Spleen (tissue), 11 donors: Measurements from ENCODE around the gene MYO10. TPM values are rescaled to one million over a fixed set of nuclear protein-coding genes. Genes with fewer than 3 reads are reported as not detected.

Experiments
- DNase-seq: peaks from one replicate; pipeline ENCODE4 v3.0.0-alpha.2; 2020
- H3K27ac ChIP-seq, 8 donors: fragments of 200-600 bp; sonication (generic) in 7 of 8; 1 replicate in 4 of 8; 2 replicates in 4 of 8; pipeline versions ENCODE4 v1.5.0 to v1.8.0; 2016 to 2021; ENCODE audit warnings: inconsistent platforms in 4 of 8, mild to moderate bottlenecking in 4 of 8, moderate library complexity in 1 of 8
- H3K27me3 ChIP-seq, 7 donors: fragments of 200-600 bp; sonication (generic) in 6 of 7; replicated peaks in 1 of 7; 1 replicate in 4 of 7; 2 replicates in 3 of 7; pipeline versions ENCODE4 v1.5.0 to v1.8.0; 2016 to 2021; ENCODE audit warnings: inconsistent platforms in 3 of 7, mild to moderate bottlenecking in 1 of 7
- H3K36me3 ChIP-seq, 6 donors: fragments of 200-600 bp; sonication (generic) in 5 of 6; 1 replicate in 4 of 6; 2 replicates in 2 of 6; pipeline versions ENCODE4 v1.5.0 to v1.8.0; 2016 to 2021; ENCODE audit warnings: inconsistent platforms in 2 of 6
- H3K4me1 ChIP-seq, 6 donors: fragments of 200-600 bp; sonication (generic) in 5 of 6; 1 replicate in 3 of 6; 2 replicates in 3 of 6; pipeline versions ENCODE4 v1.5.0 to v1.8.0; 2016 to 2021; ENCODE audit warnings: inconsistent platforms in 3 of 6
- H3K4me3 ChIP-seq, 8 donors: fragments of 200-600 bp; sonication (generic) in 7 of 8; 1 replicate in 4 of 8; 2 replicates in 4 of 8; pipeline versions ENCODE4 v1.5.0 to v1.8.0; 2016 to 2021; ENCODE audit warnings: inconsistent platforms in 4 of 8, mild to moderate bottlenecking in 4 of 8, moderate library complexity in 2 of 8
- H3K9me3 ChIP-seq, 8 donors: fragments of 200-600 bp; sonication (generic) in 7 of 8; 1 replicate in 4 of 8; 2 replicates in 4 of 8; pipeline versions ENCODE4 v1.5.0 to v1.8.0; 2016 to 2021; ENCODE audit warnings: inconsistent platforms in 4 of 8
- POLR2A ChIP-seq, 3 donors: fragments of 450-650 bp; IDR thresholded peaks; one replicate each; pipeline ENCODE4 v1.5.1; 2017; ENCODE audit warnings: antibody characterized with exemption in 3 of 3, mild to moderate bottlenecking in 1 of 3
- POLR2AphosphoS5 ChIP-seq, 3 donors: sonication (generic); formaldehyde crosslinking; IDR thresholded peaks; one replicate each; pipeline ENCODE4 v1.5.1; 2017; ENCODE audit warnings: antibody characterized with exemption in 3 of 3
- WGBS, 5 donors: extraction: QIAGEN DNeasy Blood & Tissue Kit in 3 of 5; methylation state at CpG; one replicate each; pipeline versions ENCODE4 v1.1.5 to v1.1.7; 2013 to 2018; 5-methylcytosine and 5-hydroxymethylcytosine counted together
- intact Hi-C: fragments of 100-400 bp; cut with DNase I; formaldehyde crosslinking; loops from one replicate; pipeline ENCODE4 v1.15.0; 2023; ENCODE audit warnings: low total_unique reads
- polyA plus RNA-seq, 3 donors: library from polyadenylated mRNA; stranded (reverse); fragments of 200-250 nt; gene quantifications; one replicate each; pipeline ENCODE4 v1.2.1, GENCODE V29; 2013
- total RNA-seq, 7 donors: library from RNA; depleted of rRNA in 3 of 7; stranded (reverse); fragments of >200 nt in 3 of 7; fragmentation: NEBNext Ultra II Directional in 4 of 7; extraction: Animal tissue kit (Norgen Biotek cat#: 25700) in 4 of 7; gene quantifications; one replicate each; pipeline versions ENCODE4 v1.1.0 to v1.2.1, GENCODE V29; 2016 to 2021
- TF ChIP-seq, protein P1 (sequence below), 11 experiments: fragments of 200-600 bp in 7 of 11; fragments of 450-650 bp in 4 of 11; sonication (generic) in 4 of 11; IDR thresholded peaks in 8 of 11; conservative IDR thresholded peaks in 3 of 11; 1 replicate in 7 of 11; 2 replicates in 4 of 11; pipeline versions ENCODE4 v1.4.0 to v1.8.0; 2016 to 2021; ENCODE audit warnings: antibody characterized with exemption in 11 of 11, inconsistent platforms in 4 of 11, mild to moderate bottlenecking in 1 of 11
- donor health status: healthy with polysubstance abuse.
- donor health status: DM: no; HTN: no; CAD: no; lungs with moderate emphysema.
- donor health status: DM: no; HTN: no; CAD: no.
- donor health status: Bipolar disorder and iron deficiency.
- donor health status: healthy.
- donor health status: DM: no; HTN: no; CAD: no.
- donor health status: DM: yes; HTN: yes; CAD: no.

Gene MYO10
- total and polyA plus RNA-seq, 10 donors = 1.1 to 72.8 (median 32.7) TPM

DNA sequence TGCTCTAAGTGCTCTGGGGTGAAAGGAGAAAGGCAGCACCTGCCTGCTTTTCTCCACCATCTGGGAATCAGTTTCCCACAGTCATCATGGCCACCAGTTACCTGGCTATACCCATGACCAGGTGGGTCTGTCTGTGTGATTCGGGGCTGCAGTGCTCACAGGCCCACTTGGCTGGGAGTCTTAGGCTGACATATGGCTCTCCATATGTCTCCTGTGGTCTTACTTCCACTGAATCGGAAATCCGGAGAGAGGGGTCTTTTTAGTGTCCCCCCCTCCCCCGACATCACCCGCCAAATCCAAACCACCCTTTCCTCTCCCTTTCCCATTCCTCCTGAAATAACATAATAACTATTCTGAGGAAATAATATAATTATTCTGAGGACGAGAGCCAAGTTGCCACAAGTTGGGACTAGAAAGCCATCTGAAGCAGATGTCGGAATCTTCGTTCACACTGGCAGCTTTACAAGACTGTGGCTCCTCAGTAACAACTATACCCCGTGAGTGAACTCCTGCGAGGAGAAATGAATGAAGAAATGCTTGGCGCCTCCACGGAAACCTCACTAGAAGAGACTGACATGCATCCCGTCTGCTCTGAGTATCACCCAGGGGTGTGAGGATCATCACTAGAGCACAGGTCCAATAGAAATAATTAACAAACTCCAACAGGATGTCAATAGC, 143.4 kb downstream of the MYO10 start:
- H3K9me3 ChIP-seq = no peaks in the 10 kb centered on the region
- H3K27me3 ChIP-seq = no peaks in the 10 kb centered on the region
- DNase-seq = no peak
- H3K27ac ChIP-seq = no peak overlapping the region
- H3K4me3 ChIP-seq = no peak overlapping the region
- peaks cover 0 to 10% (median 5%) of the 10 kb centered on the region in 6 donors for H3K4me1 ChIP-seq
- intact Hi-C loops = loop anchor here (5.0 kb wide), 2 partner anchors 140 to 395 kb away; no protein-coding TSS in a partner anchor
- 82 to 93% (median 88%) methylated on average over 13 of the region's 13 CpGs for WGBS, 5 donors
- TF ChIP-seq POLR2A (IDR thresholded peaks at IDR 0.05) (no peak), POLR2AphosphoS5 (IDR thresholded peaks at IDR 0.05) (no peak)
- TF ChIP-seq, protein P1, sequence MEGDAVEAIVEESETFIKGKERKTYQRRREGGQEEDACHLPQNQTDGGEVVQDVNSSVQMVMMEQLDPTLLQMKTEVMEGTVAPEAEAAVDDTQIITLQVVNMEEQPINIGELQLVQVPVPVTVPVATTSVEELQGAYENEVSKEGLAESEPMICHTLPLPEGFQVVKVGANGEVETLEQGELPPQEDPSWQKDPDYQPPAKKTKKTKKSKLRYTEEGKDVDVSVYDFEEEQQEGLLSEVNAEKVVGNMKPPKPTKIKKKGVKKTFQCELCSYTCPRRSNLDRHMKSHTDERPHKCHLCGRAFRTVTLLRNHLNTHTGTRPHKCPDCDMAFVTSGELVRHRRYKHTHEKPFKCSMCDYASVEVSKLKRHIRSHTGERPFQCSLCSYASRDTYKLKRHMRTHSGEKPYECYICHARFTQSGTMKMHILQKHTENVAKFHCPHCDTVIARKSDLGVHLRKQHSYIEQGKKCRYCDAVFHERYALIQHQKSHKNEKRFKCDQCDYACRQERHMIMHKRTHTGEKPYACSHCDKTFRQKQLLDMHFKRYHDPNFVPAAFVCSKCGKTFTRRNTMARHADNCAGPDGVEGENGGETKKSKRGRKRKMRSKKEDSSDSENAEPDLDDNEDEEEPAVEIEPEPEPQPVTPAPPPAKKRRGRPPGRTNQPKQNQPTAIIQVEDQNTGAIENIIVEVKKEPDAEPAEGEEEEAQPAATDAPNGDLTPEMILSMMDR (IDR thresholded peaks at IDR 0.05 in 8 of 11, conservative IDR thresholded peaks at IDR 0.05 in 3 of 11) = no peak
- no peaks in the 10 kb centered on the region for H3K36me3 ChIP-seq

DNA sequence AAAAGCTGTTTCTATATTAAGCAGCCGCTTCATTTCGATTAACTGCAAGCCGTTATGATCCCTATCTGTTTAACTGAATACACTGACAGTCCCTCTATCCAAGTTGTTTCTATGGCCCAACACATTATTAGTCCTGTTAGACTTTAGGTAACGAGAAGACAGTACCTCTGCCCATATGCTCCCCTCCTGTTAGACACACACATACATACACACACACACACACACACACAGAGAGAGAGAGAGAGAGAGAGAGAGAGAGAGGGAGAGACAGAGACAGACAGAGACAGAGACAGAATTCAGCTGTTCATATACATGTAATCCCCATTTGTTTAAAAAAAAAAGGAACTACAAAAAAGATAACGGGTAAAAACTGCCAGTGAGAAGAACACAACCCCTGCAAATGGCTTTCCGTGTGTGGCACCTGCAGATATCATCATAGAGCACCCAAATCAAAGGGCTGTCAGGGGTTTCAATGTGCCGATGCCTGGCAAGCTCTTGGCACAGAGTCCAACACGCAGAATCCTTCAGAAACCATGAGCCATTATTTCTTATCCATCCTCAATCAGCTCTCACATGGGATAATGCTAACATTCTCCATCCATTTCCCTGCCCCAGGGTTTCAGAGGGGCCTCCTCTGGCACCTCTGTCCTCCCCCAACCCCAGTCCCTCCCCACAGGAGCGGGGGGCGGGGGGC, 144.0 kb downstream of the MYO10 start:
- Histone ChIP-seq H3K27me3 (no peaks in the 10 kb centered on the region), H3K36me3 (no peaks in the 10 kb centered on the region), H3K27ac (no peak overlapping the region), H3K4me1 (peaks cover 0 to 10% (median 5%) of the 10 kb centered on the region in 6 donors), H3K4me3 (no peak overlapping the region), H3K9me3 (no peaks in the 10 kb centered on the region)
- intact Hi-C loops = loop anchor here (5.0 kb wide), 2 partner anchors 140 to 395 kb away; no protein-coding TSS in a partner anchor
- DNase-seq = no peak
- TF ChIP-seq POLR2A (IDR thresholded peaks at IDR 0.05) = no peak
- TF ChIP-seq, protein P1 (IDR thresholded peaks at IDR 0.05 in 8 of 11, conservative IDR thresholded peaks at IDR 0.05 in 3 of 11) = no peak
- TF ChIP-seq POLR2AphosphoS5 (IDR thresholded peaks at IDR 0.05) = no peak
- WGBS, 5 donors = 52 to 74% (median 64%) methylated on average over 10 of the region's 10 CpGs

DNA sequence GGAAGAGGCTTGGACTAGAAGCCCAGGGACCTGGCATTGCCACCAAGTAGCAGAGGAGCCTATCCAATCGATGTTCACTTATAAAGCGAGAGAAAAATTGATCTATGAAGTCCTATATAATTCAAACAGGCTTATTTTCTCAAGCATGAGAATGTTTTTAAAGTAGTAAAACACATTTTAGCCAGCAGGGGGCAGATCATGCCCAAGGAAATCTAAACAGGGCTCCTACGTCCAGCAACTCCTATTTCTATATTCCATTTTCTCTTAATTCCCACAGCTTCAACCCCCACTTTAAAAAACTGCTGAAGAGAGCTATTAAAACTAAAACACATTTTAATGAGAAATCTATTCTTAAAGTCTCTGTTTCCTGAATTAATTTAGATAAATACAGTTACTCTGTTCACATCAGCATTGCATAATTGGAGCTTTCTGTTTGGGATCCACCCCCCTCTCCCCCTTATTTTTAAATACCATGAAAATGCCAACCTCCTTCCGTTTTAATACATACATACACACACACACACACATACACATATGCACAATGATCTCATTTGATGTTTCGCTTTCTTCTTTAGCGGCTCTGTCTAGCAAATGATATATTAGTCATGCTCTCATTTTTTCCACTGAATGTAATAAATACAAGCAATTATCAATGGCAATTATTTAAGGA, 144.9 kb downstream of the MYO10 start:
- no peak overlapping the region for H3K4me3 ChIP-seq
- peaks cover 0 to 10% (median 5%) of the 10 kb centered on the region in 6 donors for H3K4me1 ChIP-seq
- no peaks in the 10 kb centered on the region for H3K27me3 ChIP-seq
- 26 to 40% (median 30%) methylated on average over 6 of the region's 6 CpGs for WGBS, 5 donors
- H3K36me3 ChIP-seq = no peaks in the 10 kb centered on the region
- intact Hi-C loops = loop anchor here (5.0 kb wide), 2 partner anchors 141 to 396 kb away; no protein-coding TSS in a partner anchor
- DNase-seq = no peak
- H3K27ac ChIP-seq = no peak overlapping the region
- no peaks in the 10 kb centered on the region for H3K9me3 ChIP-seq
- TF ChIP-seq, protein P1 (IDR thresholded peaks at IDR 0.05 in 8 of 11, conservative IDR thresholded peaks at IDR 0.05 in 3 of 11) = peak in 10 of 11 experiments; percentile 5 to 71 (median 62)
- TF ChIP-seq POLR2A (IDR thresholded peaks at IDR 0.05) = no peak
